Erythroblast (primary cell): ENCODE measurements around the gene WNT3A.

Experiments used
- GATA1 ChIP-seq: IDR thresholded peaks from 2 replicates; pipeline ENCODE4 v1.6.1; 2011; ENCODE audit warnings: low read depth, mild to moderate bottlenecking, control low read depth, low read length, moderate library complexity
- POLR2A ChIP-seq: IDR thresholded peaks from 2 replicates; pipeline ENCODE4 v1.6.1; 2011; ENCODE audit warnings: mild to moderate bottlenecking, low read length

GRCh38 chr1:228109073-228109961, 102.5 kb downstream of the WNT3A start, which contains the start of gene MRPL55:
- TF ChIP-seq POLR2A (peak; percentile 91), GATA1 (no peak)
